HG03159 (cell line): ENCODE results near the gene ITPK1.
"Not testable (repeated sequence)": the region's sequence is repeated elsewhere in the genome, so short reads cannot be mapped to it uniquely, and the experiment has no call there.

Experiments
- ATAC-seq: cut with Tn5 transposase; IDR thresholded peaks from one replicate; pipeline ENCODE4 v1.9.1; 2021; ENCODE audit warnings: mild to moderate bottlenecking, moderate library complexity; ENCODE audit not compliant: unreplicated experiment

The ITPK1 gene

DNA sequence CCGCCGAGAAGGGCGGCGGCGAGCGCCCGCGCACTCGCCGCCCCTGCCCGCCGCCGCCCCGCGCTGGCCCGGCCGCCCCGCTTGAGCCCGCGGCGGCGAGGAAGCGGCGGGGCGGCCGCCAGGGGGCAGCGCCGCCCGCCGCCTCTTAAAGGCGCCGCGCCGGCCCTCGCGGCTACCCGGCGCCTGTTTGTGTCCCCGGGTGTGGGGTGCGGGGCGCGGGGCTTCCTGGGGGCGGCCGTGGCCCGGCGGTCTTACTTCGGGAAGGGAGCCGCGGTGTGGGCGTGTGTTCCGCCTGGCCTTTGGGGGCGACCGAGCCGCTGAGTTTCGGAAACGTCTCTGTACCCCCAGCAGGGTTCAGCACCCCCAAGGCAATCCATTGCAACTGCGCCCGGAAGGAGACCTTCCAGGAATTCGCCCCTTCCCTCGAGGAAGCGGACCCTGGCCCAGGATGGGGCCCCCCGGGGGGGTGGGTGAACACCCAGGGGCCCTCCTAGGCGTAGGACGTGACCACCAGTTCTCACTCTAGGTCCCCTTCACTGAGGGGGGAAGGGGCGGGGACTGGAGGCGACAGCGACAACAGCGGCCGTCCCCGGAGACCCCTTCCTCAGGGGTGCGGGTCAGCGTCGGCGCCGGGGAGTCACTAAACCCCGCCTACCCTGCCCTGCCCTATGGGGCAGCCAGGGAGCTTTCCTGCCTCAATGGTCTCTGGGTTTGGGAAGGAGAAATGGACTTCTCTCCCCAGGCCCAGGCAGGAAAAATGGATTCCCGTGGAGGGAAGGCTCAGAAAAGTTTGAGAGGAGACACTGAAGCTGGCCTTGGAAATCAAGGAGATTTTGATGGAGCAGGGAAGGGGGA, at the start of gene ITPK1:
Gene ITPK1, minus strand, starts transcription at position 105 of the 855 bp plus-strand sequence. CDS start 762 bp downstream, outside the sequence.
- peak; percentile 54 for ATAC-seq

DNA sequence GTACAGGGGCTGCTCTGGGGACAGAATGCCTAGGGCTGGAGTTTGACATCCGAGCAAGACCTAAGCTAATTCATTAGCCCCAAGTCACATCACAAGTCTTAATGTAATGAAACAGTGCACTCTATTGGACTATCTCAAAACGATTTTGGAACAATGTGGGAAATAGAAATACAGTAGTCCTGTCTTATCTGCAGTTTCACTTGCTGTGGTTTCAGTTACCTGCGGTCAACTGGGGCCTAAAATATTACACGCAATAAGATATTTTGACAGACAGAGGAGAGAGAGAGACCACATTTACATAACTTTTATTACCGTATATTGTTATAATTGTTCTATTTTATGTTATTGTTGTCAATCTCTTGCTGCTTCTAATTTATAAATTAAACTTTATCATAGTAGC, 47.8 kb upstream of the ITPK1 start:
- no peak for ATAC-seq

DNA sequence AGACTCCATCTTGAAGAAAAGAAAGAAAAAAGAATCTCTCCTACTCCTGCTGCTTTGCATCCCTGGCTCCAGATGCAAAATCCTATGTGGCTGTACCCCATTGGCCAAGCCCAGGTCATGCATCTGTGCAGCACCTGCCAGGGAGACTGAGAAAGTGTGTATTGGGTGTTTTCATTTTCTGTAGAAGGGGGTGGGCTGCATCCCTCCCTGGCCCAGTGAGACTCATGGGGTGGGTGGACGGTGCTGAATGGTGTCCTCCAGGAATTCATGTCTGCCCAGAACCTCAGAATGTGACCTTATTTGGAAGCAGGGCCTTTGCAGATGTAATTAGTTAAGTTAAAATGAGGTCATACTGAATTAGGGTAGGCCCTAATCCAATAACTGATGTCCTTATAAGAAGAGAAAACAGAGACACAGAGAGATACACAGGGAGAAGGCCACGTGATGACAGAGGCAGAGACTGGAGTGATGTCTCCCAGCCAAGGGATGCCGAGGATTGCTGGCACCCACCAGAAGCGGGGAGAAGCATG, 45.8 kb upstream of the ITPK1 start:
- ATAC-seq, result no peak

DNA sequence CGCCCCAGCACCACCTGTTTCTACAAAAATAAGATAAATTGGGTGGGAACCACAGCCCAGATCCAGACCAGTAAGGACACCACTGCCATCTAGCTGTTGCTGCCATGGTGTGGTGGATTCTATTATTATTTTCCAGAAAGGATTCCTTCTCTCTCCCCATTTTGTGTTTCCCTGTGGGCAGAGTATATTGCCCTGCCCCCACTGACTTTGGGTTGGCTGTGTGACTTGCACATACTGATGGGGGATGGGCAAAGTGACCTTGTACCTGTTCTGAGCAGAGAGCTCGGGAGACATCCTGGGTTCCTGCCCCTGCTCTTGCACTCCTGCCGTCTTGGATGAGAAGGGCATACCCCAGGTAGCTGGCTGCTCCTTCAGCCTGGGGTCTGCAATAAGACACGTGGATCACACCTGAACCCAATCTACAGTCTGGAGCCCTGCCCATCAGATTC, 44.7 kb upstream of the ITPK1 start:
- ATAC-seq, result no peak

DNA sequence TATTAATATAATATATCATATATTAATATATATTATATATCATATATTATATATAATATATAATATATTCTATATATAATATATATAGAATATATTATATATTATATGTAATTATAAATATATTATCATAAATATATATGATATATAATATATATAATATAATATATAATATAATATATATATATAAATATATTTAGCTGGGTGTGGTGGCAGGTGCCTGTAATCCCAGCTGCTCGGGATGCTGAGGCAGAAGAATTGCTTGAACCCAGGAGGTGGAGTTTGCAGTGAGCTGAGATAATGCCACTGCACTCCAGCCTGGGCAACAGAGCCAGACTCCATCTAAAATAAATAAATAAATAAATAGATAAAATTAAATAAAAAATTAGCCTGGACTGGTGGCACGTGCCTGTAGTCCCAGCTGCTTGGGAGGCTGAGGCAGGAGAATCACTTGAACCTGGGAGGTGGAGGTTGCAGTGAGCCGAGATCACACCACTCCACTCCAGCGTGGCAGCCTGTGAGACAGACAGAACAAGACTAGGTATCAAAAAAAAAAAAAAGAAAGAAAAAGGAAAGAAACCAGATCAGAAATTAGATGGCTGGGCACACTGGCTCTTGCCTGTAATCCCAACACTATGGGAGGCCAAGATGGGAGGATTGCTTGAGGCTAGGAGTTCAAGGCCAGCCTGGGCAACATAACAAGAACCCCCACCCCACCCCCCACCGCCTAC, 44.1 kb upstream of the ITPK1 start:
- not testable (repeated sequence) for ATAC-seq

DNA sequence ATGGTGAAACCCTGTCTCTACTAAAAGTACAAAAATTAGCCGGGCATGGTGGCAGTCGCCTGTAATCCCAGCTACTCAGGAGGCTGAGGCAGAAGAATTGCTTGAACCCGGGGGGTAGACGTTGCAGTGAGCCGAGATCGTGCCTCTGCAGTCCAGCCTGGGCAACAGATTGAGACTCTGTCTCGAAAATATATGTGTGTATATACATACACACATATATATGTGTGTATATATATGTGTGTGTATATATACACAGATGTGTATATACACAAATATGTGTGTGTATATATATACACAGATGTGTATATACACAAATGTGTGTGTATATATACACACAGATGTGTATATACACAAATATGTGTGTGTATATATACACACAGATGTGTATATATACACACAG, 42.6 kb upstream of the ITPK1 start:
- not testable (repeated sequence) for ATAC-seq

DNA sequence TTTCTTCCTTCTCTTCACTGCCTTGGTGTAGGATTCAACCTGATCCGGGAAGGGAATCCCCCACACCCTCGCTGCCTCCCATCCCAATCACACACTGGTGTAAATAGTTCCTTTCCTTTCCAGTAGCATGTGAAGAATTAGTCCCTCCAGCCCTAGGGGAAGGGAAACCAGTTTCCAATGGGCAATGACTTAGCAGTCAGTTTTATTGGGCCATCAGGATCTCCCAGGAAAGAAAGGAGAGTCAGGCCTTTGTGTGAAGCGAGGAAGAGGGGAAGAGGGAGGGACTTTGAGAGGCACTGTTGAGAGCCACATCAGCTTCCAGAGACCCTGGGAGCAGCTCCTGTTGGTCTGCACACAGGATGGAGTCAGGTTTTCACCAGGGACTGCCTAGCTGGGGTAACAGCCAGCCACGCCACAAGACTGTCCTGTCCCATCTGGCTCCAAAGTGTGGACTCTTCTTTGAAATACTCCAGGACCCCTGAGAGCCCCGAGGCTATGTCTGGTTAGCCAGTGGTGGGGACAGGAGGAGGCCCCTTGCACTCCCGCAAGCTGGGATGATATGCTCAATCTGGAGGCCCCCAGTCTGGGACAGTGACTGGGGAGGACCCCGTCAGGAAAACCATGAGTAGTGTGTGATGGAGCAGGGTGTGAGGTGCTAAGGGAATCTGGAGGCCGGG, 41.1 kb upstream of the ITPK1 start:
- ATAC-seq, result no peak

DNA sequence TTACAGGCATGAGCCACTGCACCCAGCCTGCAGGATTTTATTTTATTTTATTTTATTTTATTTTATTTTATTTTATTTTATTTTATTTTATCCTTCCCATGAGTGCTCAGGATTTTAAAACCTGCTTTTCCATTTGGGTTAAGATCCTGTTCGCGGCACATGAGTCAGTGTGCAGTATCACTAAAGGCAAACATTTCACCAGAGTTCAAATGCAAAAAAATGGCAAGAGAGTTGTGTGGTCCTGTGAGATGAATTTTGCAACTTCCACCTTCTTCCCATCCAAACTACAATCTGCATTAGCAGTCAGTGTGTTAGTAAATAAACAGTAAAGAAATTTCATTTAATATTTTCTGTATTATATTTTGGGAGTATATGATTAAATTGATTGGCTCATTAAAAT, 39.9 kb upstream of the ITPK1 start:
- no peak for ATAC-seq

DNA sequence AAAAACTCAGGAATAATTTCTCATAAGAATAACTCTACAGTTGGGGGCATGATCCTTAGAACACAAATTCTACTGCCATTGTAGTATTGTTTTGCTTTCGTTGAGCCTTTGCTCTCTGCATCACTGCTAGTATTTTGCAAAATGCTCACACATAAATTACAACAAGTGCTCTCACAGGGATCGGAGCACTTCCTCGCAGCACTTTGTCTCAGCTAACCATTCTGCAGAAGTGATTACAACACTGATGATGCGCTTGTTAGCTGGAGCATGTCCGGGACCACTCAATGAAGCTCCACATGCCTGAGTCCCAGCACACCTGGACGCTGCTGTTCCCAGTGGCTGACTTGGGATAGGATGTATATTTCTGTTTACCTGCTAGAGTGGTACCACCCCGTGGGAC, 37.4 kb upstream of the ITPK1 start:
- no peak for ATAC-seq

DNA sequence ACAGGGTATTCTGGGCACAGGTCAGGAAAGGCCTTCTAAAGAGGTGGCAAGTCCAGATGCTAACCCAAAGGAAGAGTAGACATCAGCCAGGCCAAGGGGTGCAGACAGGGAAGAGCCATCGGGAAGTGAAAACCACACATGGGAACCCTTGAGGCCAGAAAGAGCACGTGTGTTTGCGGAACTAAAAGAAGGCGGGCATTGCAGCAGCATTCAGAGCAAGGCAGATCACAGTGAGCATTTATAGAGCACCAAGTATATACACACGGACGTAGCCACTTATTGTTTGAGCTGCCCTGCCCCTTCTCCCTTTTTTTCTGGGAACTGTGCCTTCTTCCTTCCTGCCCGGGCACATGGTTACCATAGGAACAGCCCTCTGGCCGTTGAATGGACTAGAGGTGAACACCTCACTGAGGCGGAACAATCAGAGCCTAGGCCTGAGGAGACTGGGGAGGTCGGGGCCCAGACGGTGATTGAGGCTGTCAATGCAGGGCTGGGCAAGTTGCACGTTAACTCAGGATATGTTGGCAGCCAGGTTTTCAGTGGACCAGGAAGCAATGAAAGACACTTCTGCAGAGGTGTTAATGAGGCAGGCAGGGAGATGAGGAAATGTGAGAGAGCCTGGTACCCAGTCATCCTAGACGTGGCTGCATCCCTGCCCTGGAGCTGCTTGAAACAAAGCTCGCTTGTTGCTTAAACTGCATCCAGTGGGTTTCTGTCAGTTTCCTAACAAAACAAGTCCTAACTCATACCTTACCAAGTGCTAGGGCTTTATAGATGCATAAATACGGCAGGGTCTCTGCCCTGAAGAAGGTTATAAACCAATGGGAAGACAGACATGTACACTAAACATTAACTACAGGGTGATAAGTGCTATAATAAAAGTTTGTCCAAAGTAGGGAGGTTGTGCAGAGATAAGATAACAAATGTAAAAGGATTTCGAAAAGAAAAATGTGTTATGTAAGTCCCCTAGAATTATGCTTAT, 34.8 kb upstream of the ITPK1 start:
- no peak for ATAC-seq

DNA sequence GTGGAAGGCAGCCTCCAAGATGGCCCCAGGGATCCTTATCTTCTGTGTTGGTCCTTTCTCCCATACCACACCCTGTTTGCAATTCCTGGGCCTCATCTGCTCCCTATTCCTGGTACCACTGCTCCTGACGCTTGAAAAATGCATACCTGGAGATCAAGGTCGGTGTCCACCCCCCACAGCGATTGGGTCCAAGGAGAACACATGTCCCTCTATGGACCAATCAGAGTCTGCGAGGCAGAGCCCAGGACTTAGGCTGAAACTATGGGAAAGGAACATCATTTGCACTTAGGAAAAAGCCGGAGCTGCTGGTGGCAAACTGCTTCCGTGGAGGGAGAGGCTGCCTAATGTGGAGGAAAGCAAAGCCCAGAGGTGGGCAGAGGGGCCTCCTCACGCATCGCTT, 33.3 kb upstream of the ITPK1 start:
- no peak for ATAC-seq

DNA sequence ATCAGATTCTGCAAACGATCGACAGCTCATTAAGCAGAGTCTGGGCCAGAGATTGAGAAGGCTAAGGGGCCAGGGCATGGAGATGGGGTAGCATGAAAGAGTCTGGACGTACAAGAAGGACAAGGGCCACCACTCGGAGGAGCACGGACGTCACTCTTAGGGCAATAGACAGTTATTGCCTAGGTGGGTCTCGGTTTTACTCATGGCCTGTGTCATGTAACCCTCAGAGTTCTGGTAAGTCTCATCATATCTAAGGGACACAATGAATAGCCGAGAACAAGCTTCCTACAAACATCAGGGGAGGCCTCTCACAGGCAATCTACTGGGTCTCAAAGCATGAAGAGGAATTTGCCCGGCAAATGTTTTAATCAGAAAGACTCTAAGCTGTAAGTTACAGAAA, 30.4 kb upstream of the ITPK1 start:
- ATAC-seq, result no peak

DNA sequence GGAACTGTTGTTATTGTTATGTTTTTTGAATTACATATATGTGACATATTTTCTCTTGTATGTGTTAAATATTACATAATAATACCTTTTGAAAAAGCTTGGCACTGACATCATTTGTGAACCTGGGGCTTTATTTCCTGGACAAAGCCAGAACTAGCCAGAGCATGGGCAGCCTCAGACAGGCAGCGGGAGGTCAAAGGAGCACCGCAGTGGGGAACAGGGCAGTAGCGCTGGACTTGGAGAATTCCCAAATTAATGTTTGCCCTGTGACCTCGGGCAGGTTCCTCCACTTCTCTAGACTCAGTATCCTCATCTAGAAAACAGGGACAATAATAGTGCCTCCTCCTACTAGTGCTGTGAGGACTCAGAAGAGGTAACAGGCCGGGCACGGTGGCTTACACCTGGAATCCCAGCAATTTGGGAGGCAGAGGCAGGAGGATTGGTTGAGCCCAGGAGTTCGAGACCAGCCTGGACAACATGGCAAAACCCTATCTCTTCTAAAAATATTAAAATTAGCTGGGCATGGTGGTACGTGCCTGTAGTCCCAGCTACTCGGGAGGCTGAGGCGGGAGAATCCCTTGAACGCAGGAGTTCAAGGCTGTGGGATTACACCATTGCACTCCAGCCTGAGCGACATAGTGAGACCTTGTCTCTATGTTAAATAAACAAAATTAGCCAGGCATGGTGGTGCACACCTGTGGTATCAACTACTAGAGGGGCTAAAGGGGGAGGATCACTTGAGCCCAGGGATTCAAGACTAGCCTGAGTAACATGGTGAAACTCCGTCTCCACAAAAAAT, 27.3 kb upstream of the ITPK1 start:
- ATAC-seq, result no peak

DNA sequence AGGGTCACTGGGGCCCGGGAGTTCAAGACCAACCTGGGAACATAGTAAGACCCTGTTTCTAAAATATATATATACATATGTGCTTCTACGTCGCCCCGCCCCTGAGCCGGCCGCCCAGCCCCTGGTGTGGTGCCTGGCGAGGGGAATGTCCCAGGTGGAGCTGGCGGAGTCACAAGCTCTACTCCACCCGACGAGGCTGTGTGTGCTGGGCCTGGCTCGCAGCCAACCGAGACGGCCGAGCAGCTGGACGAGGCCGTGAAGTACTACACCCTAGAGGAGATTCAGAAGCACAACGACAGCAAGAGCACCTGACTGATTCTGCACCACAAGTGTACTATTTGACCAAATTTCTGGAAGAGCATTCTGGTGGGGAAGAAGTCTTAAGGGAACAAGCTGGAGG, 22.1 kb upstream of the ITPK1 start:
- no peak for ATAC-seq

DNA sequence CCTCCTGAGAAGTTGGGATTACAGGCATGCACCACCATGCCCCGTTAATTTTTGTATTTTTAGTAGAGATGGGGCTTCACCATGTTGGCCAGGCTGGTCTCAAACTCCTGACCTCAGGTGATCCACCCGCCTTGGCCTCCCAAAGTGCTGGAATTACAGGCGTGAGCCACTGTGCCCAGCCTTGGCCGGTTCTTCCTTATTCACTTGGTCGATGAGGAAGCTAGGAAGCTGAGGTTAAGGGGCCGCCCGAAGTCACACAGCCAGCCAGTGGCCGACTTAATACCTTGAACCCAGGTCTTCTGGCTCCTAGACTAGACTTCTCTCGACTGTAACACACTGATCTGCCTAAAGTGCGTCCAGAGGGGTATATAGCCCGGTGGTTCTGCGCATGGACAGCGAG, 20.8 kb upstream of the ITPK1 start:
- ATAC-seq, result not testable (repeated sequence)

DNA sequence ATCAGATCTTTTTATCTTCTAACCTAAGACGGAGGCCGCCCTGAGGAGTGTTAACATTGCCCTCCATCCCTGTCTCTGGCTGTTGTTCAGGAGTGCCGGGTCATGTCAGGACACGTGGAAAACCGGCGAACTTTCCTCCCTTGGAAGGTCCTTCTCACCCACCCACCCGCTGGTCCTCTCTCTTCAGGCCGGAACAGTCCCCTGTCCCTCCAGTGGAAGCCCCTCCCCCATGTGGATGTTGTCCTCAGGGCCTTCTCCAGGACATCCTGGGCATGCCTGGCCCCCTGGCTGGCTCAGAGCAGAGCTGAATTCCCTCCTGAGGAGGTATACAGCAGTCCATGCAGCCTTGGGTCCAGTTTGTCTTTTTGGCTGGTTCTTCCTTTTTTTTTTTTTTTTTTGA, 20.3 kb upstream of the ITPK1 start:
- ATAC-seq, result no peak

DNA sequence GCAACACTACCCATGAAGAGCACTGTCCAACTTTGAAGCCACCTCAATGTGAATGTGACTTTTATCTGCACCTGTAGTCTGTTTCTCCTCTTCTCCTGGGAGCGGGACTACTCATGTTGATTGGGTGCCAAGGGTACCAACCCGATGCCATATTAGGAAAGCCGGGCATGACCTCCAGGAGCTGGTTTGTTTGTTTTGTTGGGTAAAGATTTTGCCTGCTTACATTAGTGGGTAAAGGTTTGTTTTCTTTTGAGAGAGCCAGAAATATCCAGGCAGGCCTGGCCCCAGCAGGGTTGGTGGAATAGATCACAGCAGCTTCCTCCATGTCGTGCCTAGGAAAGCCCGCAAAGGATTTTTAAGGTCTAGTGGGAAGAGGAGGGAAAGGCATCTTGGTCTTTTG, 19.7 kb upstream of the ITPK1 start:
- ATAC-seq, result no peak

DNA sequence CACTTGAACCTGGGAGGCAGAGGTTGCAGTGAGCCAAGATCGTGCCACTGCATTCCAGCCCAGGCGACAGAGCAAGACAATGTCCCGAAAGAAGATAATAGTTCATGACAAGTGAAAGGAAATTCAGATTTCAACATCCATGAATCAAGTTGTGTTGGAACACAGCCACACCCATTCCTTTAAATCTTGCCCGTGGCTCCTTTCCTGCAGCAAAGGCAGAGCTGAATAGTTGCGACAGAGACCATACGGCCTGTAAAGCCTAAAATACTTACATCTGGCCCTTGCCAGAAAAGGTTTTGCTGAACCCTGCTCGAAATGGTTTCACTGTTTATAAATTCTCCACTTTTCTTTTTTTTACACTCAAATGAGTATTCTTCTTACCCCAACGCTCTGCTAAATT, 17.7 kb upstream of the ITPK1 start:
- no peak for ATAC-seq

DNA sequence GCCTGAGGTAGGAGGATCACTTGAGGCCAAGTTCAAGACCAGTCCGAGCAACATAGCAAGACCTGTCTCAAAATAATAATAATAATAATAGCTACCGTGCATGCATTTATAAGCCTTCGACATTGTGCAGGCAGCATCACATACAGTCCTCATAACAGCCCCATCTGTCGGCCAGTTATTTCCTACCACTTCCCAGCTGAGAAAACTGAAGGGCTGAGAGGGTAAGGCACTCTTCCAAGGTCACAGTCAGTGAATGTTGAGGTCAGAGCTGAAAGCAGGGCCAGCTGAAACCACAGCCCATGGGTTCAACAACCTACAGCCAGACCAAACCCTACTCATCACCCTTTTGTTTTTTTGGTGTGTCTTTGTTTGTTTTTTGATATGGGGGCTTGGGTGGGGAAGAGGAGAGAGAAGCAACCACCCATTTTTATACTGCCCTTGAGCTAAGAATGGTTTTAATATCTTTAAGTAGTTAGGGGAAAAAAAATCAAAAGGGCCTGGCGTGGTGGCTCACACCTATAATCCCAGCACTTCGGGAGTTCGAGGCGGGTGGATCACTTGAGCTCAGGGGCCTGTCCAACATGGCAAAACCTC, 16.8 kb upstream of the ITPK1 start:
- ATAC-seq, result no peak
